Esophagus (tissue), 2 donors: ENCODE results near the gene S100A11. TPM values are rescaled to one million over a fixed set of nuclear protein-coding genes. Genes with fewer than 3 reads are reported as not detected.

ENCODE experiments used
- H3K27ac ChIP-seq, 2 donors: one replicate each; pipeline ENCODE4 v1.5.1; 2013; ENCODE audit warnings: low read depth in 2 of 2, mild to moderate bottlenecking in 2 of 2, inconsistent platforms in 1 of 2, low read length in 1 of 2, moderate library complexity in 1 of 2
- H3K27me3 ChIP-seq, 2 donors: one replicate each; pipeline ENCODE4 v1.6.1; 2013; ENCODE audit warnings: low read length in 2 of 2, control low read depth in 1 of 2, mild to moderate bottlenecking in 1 of 2; ENCODE audit not compliant: insufficient read depth in 2 of 2, control insufficient read depth in 1 of 2
- H3K36me3 ChIP-seq, 2 donors: one replicate each; pipeline ENCODE4 v1.6.1; 2013; ENCODE audit warnings: low read length in 1 of 2; ENCODE audit not compliant: control insufficient read depth in 2 of 2, insufficient read depth in 2 of 2
- H3K4me1 ChIP-seq, 2 donors: one replicate each; pipeline ENCODE4 v1.6.1; 2013; ENCODE audit warnings: low read length in 1 of 2; ENCODE audit not compliant: control insufficient read depth in 2 of 2, insufficient read depth in 2 of 2
- H3K4me3 ChIP-seq, 2 donors: one replicate each; pipeline ENCODE4 v1.5.1; 2013; ENCODE audit warnings: low read length in 2 of 2, mild to moderate bottlenecking in 2 of 2, low read depth in 1 of 2, moderate library complexity in 1 of 2
- H3K9me3 ChIP-seq, 2 donors: one replicate each; pipeline ENCODE4 v1.6.1; 2013; ENCODE audit warnings: mild to moderate bottlenecking in 2 of 2, low read depth in 1 of 2, low read length in 1 of 2, moderate library complexity in 1 of 2; ENCODE audit not compliant: control insufficient read depth in 2 of 2, insufficient read depth in 1 of 2
- WGBS, 2 donors: extraction: QIAGEN DNeasy Blood & Tissue Kit; methylation state at CpG; one replicate each; pipeline ENCODE4 v1.1.7; 2013; 5-methylcytosine and 5-hydroxymethylcytosine counted together
- polyA plus RNA-seq, 2 donors: library from polyadenylated mRNA; stranded (reverse); fragments of 200-250 nt; gene quantifications; one replicate each; pipeline ENCODE4 v1.2.3, GENCODE V29; 2013
- donor health status: healthy with polysubstance abuse.
- donor health status: Bipolar disorder and iron deficiency.

Gene S100A11
- polyA plus RNA-seq, 2 donors: 5,583 to 11,944 TPM

DNA sequence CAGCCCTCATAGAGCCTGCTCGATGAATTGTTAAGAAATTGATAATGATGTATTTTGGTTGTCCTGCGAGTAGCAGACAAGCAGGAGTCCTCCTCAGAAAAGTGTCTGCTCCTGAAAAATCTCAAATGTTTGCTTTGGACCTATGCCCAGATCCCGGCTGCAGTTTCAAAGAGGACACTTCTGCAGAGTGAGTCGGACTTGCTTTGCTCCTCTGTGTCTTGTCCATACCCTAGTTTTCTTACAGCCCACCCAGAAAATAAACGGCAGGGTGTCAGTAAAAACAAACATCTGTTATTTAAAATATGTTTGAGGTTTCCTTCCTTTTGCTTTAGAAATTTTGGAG is 46.0 kb downstream of the S100A11 start:
- peaks cover 0 to 8% of the 10 kb centered on the region in 2 donors for H3K4me1 ChIP-seq
- peak overlapping the region; percentile 8 to 81 for H3K4me3 ChIP-seq
- peaks cover 0 to 3% of the 10 kb centered on the region in 2 donors for H3K36me3 ChIP-seq
- 11 to 13% methylated on average over 5 of the region's 5 CpGs for WGBS, 2 donors
- no peaks in the 10 kb centered on the region for H3K27me3 ChIP-seq
- H3K9me3 ChIP-seq: no peaks in the 10 kb centered on the region
- H3K27ac ChIP-seq: peak overlapping the region; percentile 95 to 99

DNA sequence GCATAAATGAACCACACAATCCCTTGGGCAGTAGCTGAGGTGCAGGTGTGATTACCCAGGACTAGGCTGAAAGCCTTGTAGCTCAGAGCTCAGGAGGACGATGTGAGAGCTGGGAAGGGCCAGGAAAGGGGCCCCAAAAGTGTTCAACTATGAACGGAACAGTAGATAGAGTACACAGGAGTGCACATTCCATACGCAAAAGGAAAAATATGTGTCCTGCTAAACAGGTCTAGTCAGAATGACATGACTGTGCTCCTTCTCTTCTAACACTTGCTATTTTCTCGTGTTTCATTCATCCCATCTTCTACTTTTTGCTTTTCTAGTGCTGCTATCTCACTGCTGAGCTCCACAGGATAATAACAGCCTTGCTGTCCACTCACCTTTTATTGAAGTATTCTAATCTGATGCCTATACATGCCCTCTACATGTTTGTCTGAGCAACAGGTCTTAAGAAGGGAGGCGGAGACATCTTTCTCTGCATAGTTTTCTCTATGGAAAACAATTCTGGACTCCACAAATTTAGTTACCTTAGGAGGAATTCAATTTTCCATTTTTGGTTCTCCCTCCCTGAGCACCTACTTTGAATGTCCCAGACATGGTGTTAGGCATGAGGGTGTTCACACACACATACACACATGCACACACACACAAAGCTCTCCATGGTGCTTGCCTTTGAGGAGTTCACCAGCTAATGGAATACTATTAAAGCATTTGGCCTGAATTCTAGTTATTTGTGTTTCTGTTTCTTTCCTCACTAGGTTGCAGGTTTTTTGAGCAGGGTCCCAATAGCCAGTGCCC is 46.5 kb downstream of the S100A11 start:
- peak overlapping the region; percentile 95 to 99 for H3K27ac ChIP-seq
- H3K4me1 ChIP-seq: peaks cover 0 to 8% of the 10 kb centered on the region in 2 donors
- peaks cover 0 to 4% of the 10 kb centered on the region in 2 donors for H3K36me3 ChIP-seq
- peak overlapping the region; percentile 19 to 81 for H3K4me3 ChIP-seq
- 36 to 40% methylated on average over 5 of the region's 5 CpGs for whole genome bisulfite sequencing, 2 donors
- H3K9me3 ChIP-seq: no peaks in the 10 kb centered on the region
- H3K27me3 ChIP-seq: no peaks in the 10 kb centered on the region

DNA sequence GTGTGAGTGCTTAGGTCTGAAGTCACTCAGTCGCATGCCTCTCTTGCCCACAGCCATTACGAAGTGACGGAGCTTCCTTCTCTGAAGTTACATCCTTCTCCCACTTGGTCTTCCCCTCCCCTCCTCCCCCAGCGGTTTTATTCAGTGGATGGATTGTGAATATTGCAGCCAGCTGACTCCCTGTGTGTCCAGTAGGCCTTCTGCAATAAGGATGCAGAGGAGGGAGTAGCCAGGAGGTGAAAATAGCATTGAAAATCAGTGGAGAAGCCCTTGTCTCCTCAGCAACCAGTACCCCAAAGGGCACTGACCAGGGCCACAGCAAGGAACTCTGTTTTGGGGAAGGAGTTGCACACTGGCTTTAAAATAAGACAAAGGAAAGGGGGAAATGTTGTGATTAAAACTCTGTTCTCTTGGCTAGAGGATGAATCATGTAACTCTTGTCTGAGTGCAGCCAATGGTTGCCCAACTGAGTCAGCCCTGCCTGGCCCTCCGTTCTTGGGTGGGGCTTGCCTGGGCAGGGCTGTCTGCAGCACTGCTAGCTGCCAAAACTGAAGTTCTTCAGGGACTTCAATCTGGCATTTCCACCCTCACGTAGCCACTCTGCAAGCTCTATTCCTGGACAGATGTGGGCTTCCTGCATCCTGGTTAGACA is 47.5 kb downstream of the S100A11 start:
- Histone ChIP-seq H3K4me3 (peak overlapping the region in 1 of 2 donors; percentile 81), H3K27me3 (no peaks in the 10 kb centered on the region), H3K27ac (peak overlapping the region; percentile 95 to 99), H3K9me3 (no peaks in the 10 kb centered on the region), H3K36me3 (peaks cover 7 to 12% of the 10 kb centered on the region in 2 donors), H3K4me1 (peaks cover 0 to 8% of the 10 kb centered on the region in 2 donors)
- WGBS, 2 donors: 28 to 42% methylated on average over 6 of the region's 6 CpGs

GRCh38 chr1:151988405-151988923 is 48.3 kb downstream of the S100A11 start:
- Histone ChIP-seq H3K27ac (peak overlapping the region; percentile 95 to 99), H3K36me3 (peaks cover 11 to 16% of the 10 kb centered on the region in 2 donors), H3K27me3 (no peaks in the 10 kb centered on the region), H3K4me3 (peak overlapping the region in 1 of 2 donors; percentile 27), H3K4me1 (peaks cover 0 to 5% of the 10 kb centered on the region in 2 donors), H3K9me3 (no peaks in the 10 kb centered on the region)
- 27 to 45% methylated on average over 2 of the region's 2 CpGs for WGBS, 2 donors

GRCh38 chr1:151986501-151987190 is 50.2 kb downstream of the S100A11 start:
- Histone ChIP-seq H3K36me3 (peaks cover 16 to 20% of the 10 kb centered on the region in 2 donors), H3K9me3 (no peaks in the 10 kb centered on the region), H3K27me3 (no peaks in the 10 kb centered on the region), H3K27ac (no peak overlapping the region), H3K4me1 (peaks cover 0 to 5% of the 10 kb centered on the region in 2 donors), H3K4me3 (no peak overlapping the region)
- 83 to 86% methylated on average over 8 of the region's 8 CpGs for WGBS, 2 donors

DNA sequence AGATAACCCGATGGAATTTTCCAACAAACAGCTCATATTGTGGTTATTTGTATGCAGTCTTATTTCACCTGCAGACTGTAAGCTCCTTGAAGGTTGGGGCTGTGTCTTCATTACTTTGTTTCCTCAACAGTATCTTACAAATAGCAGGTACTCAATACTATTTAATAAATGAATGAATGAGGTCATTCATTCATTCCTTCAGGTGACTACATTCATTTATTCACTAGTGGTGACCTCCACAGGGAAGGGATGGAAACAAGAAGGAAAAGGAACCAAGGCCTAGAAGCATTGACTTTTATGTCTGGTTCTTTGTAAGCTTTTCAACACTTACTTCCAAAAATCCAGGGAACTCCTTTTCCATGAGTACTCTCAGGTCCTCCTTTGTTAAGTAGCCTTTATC is 51.0 kb downstream of the S100A11 start:
- H3K27me3 ChIP-seq: no peaks in the 10 kb centered on the region
- no peak overlapping the region for H3K27ac ChIP-seq
- no peak overlapping the region for H3K4me3 ChIP-seq
- no peaks in the 10 kb centered on the region for H3K9me3 ChIP-seq
- H3K4me1 ChIP-seq: peaks cover 0 to 5% of the 10 kb centered on the region in 2 donors
- H3K36me3 ChIP-seq: peaks cover 20 to 25% of the 10 kb centered on the region in 2 donors
- WGBS, 2 donors: 78 to 84% methylated on average over 1 of the region's 1 CpG

GRCh38 chr1:151985270-151985669 is 51.5 kb downstream of the S100A11 start:
- Histone ChIP-seq H3K4me1 (peaks cover 0 to 5% of the 10 kb centered on the region in 2 donors), H3K27ac (no peak overlapping the region)
- WGBS, 2 donors: 85 to 86% methylated on average over 2 of the region's 2 CpGs

GRCh38 chr1:151984313-151984956 is 52.4 kb downstream of the S100A11 start:
- Histone ChIP-seq H3K27ac (no peak overlapping the region), H3K36me3 (peaks cover 20 to 25% of the 10 kb centered on the region in 2 donors)
- 63 to 65% methylated on average over 1 of the region's 1 CpG for WGBS, 2 donors

More at GRCh38 chr1:151985270-151985669, 51.5 kb downstream of the S100A11 start:
- H3K36me3 ChIP-seq: peaks cover 20 to 25% of the 10 kb centered on the region in 2 donors
- H3K27me3 ChIP-seq: no peaks in the 10 kb centered on the region
- no peak overlapping the region for H3K4me3 ChIP-seq
- no peaks in the 10 kb centered on the region for H3K9me3 ChIP-seq

More at GRCh38 chr1:151984313-151984956, 52.4 kb downstream of the S100A11 start:
- no peaks in the 10 kb centered on the region for H3K9me3 ChIP-seq
- peaks cover 0 to 5% of the 10 kb centered on the region in 2 donors for H3K4me1 ChIP-seq
- no peaks in the 10 kb centered on the region for H3K27me3 ChIP-seq
- H3K4me3 ChIP-seq: no peak overlapping the region
